Measurements from ENCODE around the gene DEFB131B.

DEFB131B gene

DNA sequence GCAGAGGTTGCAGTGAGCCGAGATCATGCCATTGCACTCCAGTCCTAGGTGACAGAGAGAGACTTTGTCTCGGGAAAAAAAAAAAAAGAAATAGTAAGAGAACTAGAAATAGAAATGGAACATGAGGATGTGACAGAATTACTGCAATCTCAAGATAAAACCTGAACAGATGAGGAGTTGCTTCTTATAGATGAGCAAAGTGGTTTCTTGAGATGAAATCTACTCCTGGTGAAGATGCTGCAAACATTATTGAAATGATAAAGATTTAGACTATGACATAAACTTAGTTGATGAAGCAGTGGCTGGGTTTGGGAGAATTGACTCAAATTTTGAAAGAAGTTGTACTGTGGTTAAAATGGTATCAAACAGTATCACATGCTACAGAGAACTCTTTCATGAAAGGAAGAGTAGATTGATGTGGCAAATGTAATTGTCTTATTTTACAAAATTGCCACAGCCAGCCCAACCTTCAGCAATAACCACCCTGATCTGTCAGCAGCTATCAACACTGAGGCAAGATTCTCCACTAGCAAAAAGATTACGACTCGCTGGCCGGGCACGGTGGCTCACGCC lies 36.5 kb downstream of the DEFB131B start:
- no peak for DNase-seq (ENCODE audit: extremely low read depth, low read depth)
- no peak overlapping the region for H3K4me3 ChIP-seq (replicated peaks; ENCODE audit: low read depth, low read length)
- TF ChIP-seq, protein P1, sequence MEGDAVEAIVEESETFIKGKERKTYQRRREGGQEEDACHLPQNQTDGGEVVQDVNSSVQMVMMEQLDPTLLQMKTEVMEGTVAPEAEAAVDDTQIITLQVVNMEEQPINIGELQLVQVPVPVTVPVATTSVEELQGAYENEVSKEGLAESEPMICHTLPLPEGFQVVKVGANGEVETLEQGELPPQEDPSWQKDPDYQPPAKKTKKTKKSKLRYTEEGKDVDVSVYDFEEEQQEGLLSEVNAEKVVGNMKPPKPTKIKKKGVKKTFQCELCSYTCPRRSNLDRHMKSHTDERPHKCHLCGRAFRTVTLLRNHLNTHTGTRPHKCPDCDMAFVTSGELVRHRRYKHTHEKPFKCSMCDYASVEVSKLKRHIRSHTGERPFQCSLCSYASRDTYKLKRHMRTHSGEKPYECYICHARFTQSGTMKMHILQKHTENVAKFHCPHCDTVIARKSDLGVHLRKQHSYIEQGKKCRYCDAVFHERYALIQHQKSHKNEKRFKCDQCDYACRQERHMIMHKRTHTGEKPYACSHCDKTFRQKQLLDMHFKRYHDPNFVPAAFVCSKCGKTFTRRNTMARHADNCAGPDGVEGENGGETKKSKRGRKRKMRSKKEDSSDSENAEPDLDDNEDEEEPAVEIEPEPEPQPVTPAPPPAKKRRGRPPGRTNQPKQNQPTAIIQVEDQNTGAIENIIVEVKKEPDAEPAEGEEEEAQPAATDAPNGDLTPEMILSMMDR (IDR thresholded peaks at IDR 0.05; ENCODE audit: low read depth, low read length, missing control alignments), result no peak

DNA sequence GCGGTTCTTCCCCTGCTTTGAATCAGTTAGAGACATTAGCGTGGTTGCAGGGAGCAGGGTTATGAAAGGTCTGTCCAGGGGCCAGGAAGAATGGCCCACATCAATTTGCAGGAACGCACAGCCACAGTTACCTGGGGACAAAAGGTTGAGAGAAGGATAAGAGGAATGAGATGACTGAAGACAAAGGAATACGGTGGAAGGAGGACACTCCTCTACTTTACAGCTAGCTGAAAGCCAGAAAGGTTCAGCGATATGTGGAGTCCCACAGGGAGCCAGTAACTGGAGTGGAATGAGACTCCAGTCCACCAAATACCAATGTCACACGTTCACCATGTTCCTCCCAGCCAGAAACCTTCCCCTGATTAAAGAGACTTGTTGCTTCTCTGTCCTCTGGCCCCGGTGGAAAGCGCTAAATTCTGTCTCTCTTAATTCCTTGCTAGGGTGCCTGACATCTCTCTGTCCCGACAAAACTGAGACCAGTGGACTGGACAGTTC lies 39.4 kb downstream of the DEFB131B start:
- H3K4me3 ChIP-seq (replicated peaks; ENCODE audit: low read depth, low read length), result no peak overlapping the region
- TF ChIP-seq, protein P1 (IDR thresholded peaks at IDR 0.05; ENCODE audit: low read depth, low read length, missing control alignments), result no peak
- no peak for DNase-seq (ENCODE audit: extremely low read depth, low read depth)

DNA sequence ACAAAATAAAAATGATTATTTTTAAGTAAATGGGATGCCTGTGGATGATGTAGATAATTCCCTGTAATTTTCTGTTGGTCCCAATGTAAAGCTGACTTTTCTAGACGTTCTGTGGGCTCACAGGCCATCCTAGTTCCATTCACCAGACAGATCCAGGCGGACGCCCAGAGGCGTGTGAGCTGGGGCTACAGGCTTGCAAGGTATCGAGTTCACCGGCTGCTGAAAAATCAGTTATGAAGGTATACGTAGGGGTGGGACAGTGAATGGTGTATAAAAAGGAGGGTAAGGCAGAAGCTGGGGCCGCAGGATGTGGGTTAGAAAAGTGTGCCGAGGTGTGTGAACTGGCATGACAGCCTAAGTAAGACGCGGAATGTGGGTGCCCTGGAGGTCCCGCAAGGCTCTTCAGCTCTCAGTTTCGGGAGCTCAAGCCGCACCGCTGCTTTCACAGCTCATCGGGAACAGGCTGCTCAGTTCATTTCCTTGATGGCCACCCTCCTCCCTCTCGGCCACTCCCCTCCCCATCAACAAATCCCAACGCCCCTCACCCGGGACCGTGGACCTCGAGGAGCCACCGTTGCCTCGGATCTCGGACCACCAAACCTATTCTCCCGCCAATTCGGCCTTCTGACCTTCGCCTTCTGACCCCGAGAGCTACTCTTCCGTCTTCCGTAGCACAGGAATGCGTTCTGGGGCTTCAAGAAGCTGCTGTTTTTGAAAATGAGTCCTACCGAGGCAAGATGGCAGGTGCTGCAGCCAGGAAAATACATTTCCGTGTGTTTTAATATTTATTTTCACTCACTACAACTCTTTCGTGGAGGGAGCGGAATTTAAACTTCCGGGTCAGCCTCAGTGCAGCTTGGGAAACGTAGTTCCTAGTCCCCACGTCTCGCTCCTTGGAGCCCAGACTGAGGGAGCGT lies 49.8 kb downstream of the DEFB131B start, which contains the start of gene XNDC1N:
Gene XNDC1N, minus strand, starts transcription at position 775 of the 917 bp plus-strand sequence. CDS start 5,241 bp downstream, outside the sequence.
- peak; percentile 62 for DNase-seq (ENCODE audit: extremely low read depth, low read depth)
- H3K4me3 ChIP-seq (replicated peaks; ENCODE audit: low read depth, low read length), result peak within 1 kb of the TSS; percentile 80
- TF ChIP-seq, protein P1 (IDR thresholded peaks at IDR 0.05; ENCODE audit: low read depth, low read length, missing control alignments), result no peak

DNA sequence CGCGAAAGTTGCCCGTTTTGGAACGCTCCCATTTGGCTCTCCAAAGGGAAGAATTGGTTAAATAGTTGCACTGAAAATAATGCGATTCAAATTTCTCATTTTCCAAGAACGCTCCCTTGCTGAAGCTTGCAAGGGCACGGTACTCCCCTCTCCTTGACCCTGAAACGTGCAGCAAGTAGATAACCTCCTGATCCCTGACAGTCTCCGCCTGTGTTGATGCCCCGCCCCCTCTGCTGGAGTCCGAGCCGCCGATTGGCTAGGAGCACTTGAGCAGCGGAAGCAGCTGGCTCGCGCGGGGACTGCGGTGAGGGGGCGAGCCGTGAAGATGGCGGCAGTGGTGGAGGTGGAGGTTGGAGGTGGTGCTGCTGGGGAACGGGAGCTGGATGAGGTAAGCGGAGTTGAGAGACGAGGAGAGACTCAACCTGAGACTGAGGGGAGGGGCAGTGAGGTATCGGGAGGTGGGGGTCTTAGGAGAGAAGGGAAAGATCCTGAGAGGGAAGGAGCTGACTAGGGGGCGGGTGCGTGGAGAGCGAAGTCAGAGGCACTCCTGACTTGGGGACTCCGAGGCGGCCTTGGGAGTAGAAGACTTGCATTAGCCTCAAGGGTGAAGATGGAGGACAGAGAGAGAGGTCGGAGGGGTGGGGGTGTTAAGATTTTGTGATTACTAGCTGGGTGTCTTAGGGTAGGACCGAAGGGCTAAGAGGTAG lies 50.6 kb downstream of the DEFB131B start, which contains the start of gene RNF121:
Gene RNF121, plus strand, starts transcription at position 310 of the 707 bp plus-strand sequence. Its CDS starts 16 bp downstream, at position 326.
- TF ChIP-seq, protein P1 (IDR thresholded peaks at IDR 0.05; ENCODE audit: low read depth, low read length, missing control alignments), result no peak
- peak; percentile 77 for DNase-seq (ENCODE audit: extremely low read depth, low read depth)
- H3K4me3 ChIP-seq (replicated peaks; ENCODE audit: low read depth, low read length), result peak within 1 kb of the TSS; percentile 80

DNA sequence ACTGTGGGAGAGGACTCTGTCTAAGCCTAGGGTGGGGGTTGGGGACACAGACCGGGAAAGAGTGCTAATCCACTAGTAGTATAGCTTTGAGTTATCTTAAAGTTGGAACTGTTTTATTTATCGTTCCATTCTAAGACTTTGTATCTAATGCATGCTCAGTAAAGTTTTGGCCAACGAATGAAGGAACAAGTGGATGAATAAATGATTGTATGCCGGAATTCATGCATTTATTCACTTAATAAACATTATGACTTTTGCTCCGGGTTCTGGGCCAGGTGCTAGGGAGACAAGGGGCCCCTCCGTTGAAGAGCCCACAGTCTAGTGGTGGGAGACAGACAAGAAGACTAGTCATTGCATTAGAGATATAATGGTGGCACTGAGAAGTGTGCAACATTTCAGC lies 51.2 kb downstream of the DEFB131B start:
- no peak for DNase-seq (ENCODE audit: extremely low read depth, low read depth)
- TF ChIP-seq, protein P1 (IDR thresholded peaks at IDR 0.05; ENCODE audit: low read depth, low read length, missing control alignments), result no peak
- peak overlapping the region; percentile 80 for H3K4me3 ChIP-seq (replicated peaks; ENCODE audit: low read depth, low read length)

DNA sequence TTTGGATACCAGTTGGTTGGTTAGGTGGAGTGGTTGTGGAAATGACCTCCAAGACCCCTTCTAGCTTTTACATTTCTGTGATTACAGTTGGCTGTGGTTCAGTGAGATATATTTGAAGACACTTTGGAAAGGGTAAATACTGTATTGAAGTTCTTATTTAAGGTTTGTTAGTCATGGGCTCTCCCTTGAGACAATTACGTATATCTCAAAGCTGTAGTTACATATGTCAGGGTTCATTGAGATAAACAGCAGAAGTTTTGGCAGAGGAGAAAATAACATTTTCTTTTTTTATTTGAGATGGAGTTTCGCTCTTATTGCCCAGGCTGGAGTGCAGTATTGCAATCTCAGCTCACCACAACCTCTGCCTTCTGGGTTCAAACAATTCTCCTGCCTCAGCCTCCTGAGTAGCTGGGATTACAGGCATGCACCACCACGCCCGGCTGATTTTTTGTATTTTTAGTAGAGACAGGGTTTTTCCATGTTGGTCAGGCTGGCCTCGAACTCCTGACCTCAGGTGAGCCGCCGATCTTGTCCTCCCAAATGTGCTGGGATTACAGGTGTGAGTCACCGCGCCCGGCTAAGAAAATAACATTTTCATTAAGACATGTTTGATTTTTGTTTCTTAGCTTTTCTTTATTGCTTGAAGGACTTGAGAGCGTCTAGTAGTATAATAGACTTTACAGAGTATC lies 52.4 kb downstream of the DEFB131B start:
- DNase-seq (ENCODE audit: extremely low read depth, low read depth), result no peak
- TF ChIP-seq, protein P1 (IDR thresholded peaks at IDR 0.05; ENCODE audit: low read depth, low read length, missing control alignments), result no peak
- peak overlapping the region; percentile 80 for H3K4me3 ChIP-seq (replicated peaks; ENCODE audit: low read depth, low read length)

All from HFF-Myc (cell line).